ENCODE data around the gene ABAT.

DNA sequence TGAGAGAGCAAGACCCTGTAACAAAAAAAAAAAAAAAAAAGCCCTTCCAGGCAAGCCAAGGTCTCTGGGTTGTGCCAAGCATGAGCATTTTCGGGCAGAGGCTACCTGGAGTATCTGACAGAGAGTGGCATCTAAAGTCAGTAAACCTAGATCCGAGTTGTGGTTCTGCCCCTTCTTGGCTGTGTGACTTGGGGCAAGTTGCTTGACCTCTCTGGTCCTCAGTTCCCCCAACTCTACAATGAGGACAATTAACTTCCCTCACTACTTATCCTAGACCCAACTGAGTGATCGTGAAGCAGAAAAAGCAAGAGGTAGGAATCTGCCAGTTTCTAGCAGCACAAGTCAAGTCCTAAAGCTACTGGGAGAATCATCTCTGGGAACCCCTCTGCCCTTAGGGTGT lies 88.7 kb downstream of the ABAT start:
- no peak for TF ChIP-seq HCFC1 (IDR thresholded peaks at IDR 0.05; ENCODE audit: low read length)
- no peak for TF ChIP-seq POLR2A (IDR thresholded peaks at IDR 0.05; ENCODE audit: low read depth, low read length)
- no peak for TF ChIP-seq FOXK2 (IDR thresholded peaks at IDR 0.05)
- TF ChIP-seq, protein P1, sequence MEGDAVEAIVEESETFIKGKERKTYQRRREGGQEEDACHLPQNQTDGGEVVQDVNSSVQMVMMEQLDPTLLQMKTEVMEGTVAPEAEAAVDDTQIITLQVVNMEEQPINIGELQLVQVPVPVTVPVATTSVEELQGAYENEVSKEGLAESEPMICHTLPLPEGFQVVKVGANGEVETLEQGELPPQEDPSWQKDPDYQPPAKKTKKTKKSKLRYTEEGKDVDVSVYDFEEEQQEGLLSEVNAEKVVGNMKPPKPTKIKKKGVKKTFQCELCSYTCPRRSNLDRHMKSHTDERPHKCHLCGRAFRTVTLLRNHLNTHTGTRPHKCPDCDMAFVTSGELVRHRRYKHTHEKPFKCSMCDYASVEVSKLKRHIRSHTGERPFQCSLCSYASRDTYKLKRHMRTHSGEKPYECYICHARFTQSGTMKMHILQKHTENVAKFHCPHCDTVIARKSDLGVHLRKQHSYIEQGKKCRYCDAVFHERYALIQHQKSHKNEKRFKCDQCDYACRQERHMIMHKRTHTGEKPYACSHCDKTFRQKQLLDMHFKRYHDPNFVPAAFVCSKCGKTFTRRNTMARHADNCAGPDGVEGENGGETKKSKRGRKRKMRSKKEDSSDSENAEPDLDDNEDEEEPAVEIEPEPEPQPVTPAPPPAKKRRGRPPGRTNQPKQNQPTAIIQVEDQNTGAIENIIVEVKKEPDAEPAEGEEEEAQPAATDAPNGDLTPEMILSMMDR (IDR thresholded peaks at IDR 0.05 in 2 of 3, conservative IDR thresholded peaks at IDR 0.05 in 1 of 3; ENCODE audit: control insufficient read depth in 2 of 3, extremely low read depth in 1 of 3, insufficient read depth in 1 of 3, low read depth in 3 of 3, low read length in 3 of 3), result no peak
- TF ChIP-seq HDAC2 (IDR thresholded peaks at IDR 0.05), result no peak
- no peak for TF ChIP-seq ZNF24 (IDR thresholded peaks at IDR 0.05)
- TF ChIP-seq, protein P2, sequence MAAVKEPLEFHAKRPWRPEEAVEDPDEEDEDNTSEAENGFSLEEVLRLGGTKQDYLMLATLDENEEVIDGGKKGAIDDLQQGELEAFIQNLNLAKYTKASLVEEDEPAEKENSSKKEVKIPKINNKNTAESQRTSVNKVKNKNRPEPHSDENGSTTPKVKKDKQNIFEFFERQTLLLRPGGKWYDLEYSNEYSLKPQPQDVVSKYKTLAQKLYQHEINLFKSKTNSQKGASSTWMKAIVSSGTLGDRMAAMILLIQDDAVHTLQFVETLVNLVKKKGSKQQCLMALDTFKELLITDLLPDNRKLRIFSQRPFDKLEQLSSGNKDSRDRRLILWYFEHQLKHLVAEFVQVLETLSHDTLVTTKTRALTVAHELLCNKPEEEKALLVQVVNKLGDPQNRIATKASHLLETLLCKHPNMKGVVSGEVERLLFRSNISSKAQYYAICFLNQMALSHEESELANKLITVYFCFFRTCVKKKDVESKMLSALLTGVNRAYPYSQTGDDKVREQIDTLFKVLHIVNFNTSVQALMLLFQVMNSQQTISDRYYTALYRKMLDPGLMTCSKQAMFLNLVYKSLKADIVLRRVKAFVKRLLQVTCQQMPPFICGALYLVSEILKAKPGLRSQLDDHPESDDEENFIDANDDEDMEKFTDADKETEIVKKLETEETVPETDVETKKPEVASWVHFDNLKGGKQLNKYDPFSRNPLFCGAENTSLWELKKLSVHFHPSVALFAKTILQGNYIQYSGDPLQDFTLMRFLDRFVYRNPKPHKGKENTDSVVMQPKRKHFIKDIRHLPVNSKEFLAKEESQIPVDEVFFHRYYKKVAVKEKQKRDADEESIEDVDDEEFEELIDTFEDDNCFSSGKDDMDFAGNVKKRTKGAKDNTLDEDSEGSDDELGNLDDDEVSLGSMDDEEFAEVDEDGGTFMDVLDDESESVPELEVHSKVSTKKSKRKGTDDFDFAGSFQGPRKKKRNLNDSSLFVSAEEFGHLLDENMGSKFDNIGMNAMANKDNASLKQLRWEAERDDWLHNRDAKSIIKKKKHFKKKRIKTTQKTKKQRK (IDR thresholded peaks at IDR 0.05; ENCODE audit: low read depth, low read length), result no peak
- no peak for TF ChIP-seq SMC3 (IDR thresholded peaks at IDR 0.05; ENCODE audit: borderline replicate concordance, low read length)

Data from GM12878 (cell line).